ENCODE measurements around the gene UNC45A. TPM values are rescaled to one million over a fixed set of nuclear protein-coding genes. Genes with fewer than 3 reads are reported as not detected.
"Not testable (repeated sequence)": the region's sequence is repeated elsewhere in the genome, so short reads cannot be mapped to it uniquely, and the experiment has no call there.

The UNC45A gene
- total RNA-seq, 1 donor from 2014 or later, result 74.1 TPM

GRCh38 chr15:90907838-90908507 is 27.1 kb upstream of the UNC45A start:
- Mint-ChIP-seq H3K27ac (no peak overlapping the region), H3K9me3 (no peaks in the 10 kb centered on the region), H3K4me3 (ENCODE audit: low read depth) (no peak overlapping the region), H3K36me3 (ENCODE audit: low read depth) (peaks cover 79% of the 10 kb centered on the region), H3K4me1 (ENCODE audit: low read depth) (peaks cover 13% of the 10 kb centered on the region), H3K27me3 (ENCODE audit: low read depth) (no peaks in the 10 kb centered on the region)
- DNase-seq (ENCODE audit: low spot score), result no peak
- intact Hi-C loops (cut with micrococcal nuclease), result no loop called here

DNA sequence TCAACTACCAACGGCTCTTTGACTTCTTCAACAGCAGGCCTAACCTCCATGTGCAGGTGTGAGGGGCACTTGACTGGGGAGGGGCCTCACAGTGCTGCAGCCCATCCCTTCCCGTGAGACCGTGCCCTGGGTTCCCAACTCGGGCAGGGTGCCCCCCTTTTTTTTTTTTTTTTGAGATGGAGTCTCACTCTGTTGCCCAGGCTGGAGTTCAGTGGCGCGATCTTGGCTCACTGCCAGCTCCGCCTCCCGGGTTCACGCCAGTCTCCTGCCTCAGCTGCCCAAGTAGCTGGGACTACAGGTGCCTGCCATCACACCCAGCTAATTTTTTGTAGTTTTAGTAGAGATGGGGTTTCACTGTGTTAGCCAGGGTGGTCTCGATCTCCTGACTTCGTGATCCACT is 25.6 kb upstream of the UNC45A start:
- H3K4me1 Mint-ChIP-seq (ENCODE audit: low read depth); intact Hi-C loops (cut with micrococcal nuclease); H3K4me3 Mint-ChIP-seq (ENCODE audit: low read depth); H3K27ac Mint-ChIP-seq; DNase-seq (ENCODE audit: low spot score); H3K9me3 Mint-ChIP-seq; H3K27me3 Mint-ChIP-seq (ENCODE audit: low read depth): not testable (repeated sequence)
- peaks cover 85% of the 10 kb centered on the region for H3K36me3 Mint-ChIP-seq (ENCODE audit: low read depth)

- Mint-ChIP-seq H3K27me3 (ENCODE audit: low read depth) (no peaks in the 10 kb centered on the region), H3K4me1 (ENCODE audit: low read depth) (peaks cover 4% of the 10 kb centered on the region), H3K36me3 (ENCODE audit: low read depth) (peaks cover 85% of the 10 kb centered on the region), H3K4me3 (ENCODE audit: low read depth) (no peak overlapping the region), H3K9me3 (no peaks in the 10 kb centered on the region), H3K27ac (no peak overlapping the region)
- intact Hi-C loops (cut with micrococcal nuclease), result no loop called here
- DNase-seq (ENCODE audit: low spot score), result no peak
Observed at GRCh38 chr15:90909976-90910375, 25.1 kb upstream of the UNC45A start.

GRCh38 chr15:90910441-90911301 is 24.4 kb upstream of the UNC45A start:
- H3K4me3 Mint-ChIP-seq (ENCODE audit: low read depth), result no peak overlapping the region
- intact Hi-C loops (cut with micrococcal nuclease), result no loop called here
- H3K9me3 Mint-ChIP-seq, result no peaks in the 10 kb centered on the region
- H3K4me1 Mint-ChIP-seq (ENCODE audit: low read depth), result no peaks in the 10 kb centered on the region
- no peak for DNase-seq (ENCODE audit: low spot score)
- H3K27me3 Mint-ChIP-seq (ENCODE audit: low read depth), result no peaks in the 10 kb centered on the region
- no peak overlapping the region for H3K27ac Mint-ChIP-seq
- H3K36me3 Mint-ChIP-seq (ENCODE audit: low read depth), result peaks cover 84% of the 10 kb centered on the region

GRCh38 chr15:90911302-90911623 is 23.8 kb upstream of the UNC45A start:
- no peaks in the 10 kb centered on the region for H3K4me1 Mint-ChIP-seq (ENCODE audit: low read depth)
- intact Hi-C loops (cut with micrococcal nuclease), result no loop called here
- H3K27me3 Mint-ChIP-seq (ENCODE audit: low read depth), result no peaks in the 10 kb centered on the region
- DNase-seq (ENCODE audit: low spot score), result no peak
- peaks cover 84% of the 10 kb centered on the region for H3K36me3 Mint-ChIP-seq (ENCODE audit: low read depth)
- no peak overlapping the region for H3K4me3 Mint-ChIP-seq (ENCODE audit: low read depth)
- H3K27ac Mint-ChIP-seq, result no peak overlapping the region
- H3K9me3 Mint-ChIP-seq, result no peaks in the 10 kb centered on the region

GRCh38 chr15:90911906-90912769 is 22.9 kb upstream of the UNC45A start:
- DNase-seq (ENCODE audit: low spot score), result no peak
- no peaks in the 10 kb centered on the region for H3K9me3 Mint-ChIP-seq
- H3K36me3 Mint-ChIP-seq (ENCODE audit: low read depth), result peaks cover 85% of the 10 kb centered on the region
- no peaks in the 10 kb centered on the region for H3K27me3 Mint-ChIP-seq (ENCODE audit: low read depth)
- no peak overlapping the region for H3K27ac Mint-ChIP-seq
- H3K4me3 Mint-ChIP-seq (ENCODE audit: low read depth), result no peak overlapping the region
- no peaks in the 10 kb centered on the region for H3K4me1 Mint-ChIP-seq (ENCODE audit: low read depth)
- intact Hi-C loops (cut with micrococcal nuclease), result no loop called here

GRCh38 chr15:90912770-90913075 is 22.4 kb upstream of the UNC45A start:
- no peaks in the 10 kb centered on the region for H3K27me3 Mint-ChIP-seq (ENCODE audit: low read depth)
- H3K4me1 Mint-ChIP-seq (ENCODE audit: low read depth), result no peaks in the 10 kb centered on the region
- intact Hi-C loops (cut with micrococcal nuclease), result no loop called here
- no peak for DNase-seq (ENCODE audit: low spot score)
- no peaks in the 10 kb centered on the region for H3K9me3 Mint-ChIP-seq
- H3K4me3 Mint-ChIP-seq (ENCODE audit: low read depth), result no peak overlapping the region
- peaks cover 85% of the 10 kb centered on the region for H3K36me3 Mint-ChIP-seq (ENCODE audit: low read depth)
- H3K27ac Mint-ChIP-seq, result no peak overlapping the region

DNA sequence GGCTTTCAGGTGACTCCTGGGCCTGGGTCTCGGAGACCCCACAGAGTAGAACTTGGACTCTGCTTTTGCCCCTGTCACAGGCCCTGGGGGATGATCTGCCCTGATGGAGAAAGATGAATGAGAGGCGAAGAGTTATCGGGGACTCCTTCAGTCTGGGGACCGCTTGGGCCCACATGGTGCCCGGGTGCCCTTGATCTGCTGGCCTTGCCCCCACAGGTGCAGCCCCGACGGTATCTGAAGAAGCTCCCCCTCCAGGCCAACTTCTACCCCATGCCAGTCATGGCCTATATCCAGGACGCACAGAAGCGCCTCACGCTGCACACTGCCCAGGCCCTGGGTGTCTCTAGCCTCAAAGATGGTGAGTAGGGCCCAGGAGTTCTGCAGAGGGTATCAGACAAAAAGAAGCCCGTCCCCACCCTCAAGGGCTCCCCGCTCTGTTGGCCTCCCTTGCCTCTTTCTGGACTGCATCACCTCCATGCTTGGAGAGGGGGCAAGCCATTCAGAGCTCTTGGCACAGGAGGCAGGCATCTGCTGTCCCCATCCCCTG is 21.6 kb upstream of the UNC45A start:
- H3K36me3 Mint-ChIP-seq (ENCODE audit: low read depth), result peaks cover 87% of the 10 kb centered on the region
- intact Hi-C loops (cut with micrococcal nuclease), result no loop called here
- H3K9me3 Mint-ChIP-seq, result no peaks in the 10 kb centered on the region
- no peak overlapping the region for H3K4me3 Mint-ChIP-seq (ENCODE audit: low read depth)
- no peaks in the 10 kb centered on the region for H3K4me1 Mint-ChIP-seq (ENCODE audit: low read depth)
- H3K27me3 Mint-ChIP-seq (ENCODE audit: low read depth), result no peaks in the 10 kb centered on the region
- no peak overlapping the region for H3K27ac Mint-ChIP-seq
- no peak for DNase-seq (ENCODE audit: low spot score)

DNA sequence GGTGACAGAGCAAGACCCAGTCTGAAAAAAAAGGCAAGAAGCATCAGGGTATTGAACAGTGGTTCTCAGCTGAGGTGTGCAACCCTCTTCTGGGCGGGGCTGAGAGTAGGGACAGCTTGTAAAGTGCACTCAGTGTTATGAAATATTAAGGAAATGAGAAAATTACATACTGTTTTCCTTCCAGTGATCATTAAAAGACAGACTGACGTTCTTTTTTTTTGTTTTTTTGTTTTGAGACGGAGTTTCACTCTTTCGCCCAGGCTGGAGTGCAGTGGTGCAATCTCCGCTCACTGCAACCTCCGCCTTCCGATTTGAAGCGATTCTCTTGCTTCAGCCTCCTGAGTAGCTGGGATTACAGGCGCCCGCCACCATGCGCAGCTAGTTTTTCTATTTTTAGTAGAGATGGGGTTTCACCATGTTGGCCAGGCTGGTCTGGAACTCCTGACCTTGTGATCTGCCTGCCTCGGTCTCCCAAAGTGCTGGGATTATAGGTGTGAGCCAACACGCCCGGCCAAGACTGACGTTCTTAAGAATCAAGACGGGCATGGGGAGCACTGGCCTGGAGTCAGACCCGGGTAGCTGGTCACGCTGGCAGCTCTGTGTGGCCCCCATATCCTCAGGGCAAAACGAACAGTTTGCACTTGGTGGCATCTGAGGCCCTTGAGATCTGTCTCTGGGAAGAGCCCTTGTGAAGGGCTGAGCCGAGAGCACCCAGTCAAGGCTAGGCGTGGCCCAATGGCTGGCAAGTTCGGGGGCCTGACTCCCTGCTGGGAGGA is 20.6 kb upstream of the UNC45A start:
- DNase-seq (ENCODE audit: low spot score), result no peak
- Mint-ChIP-seq H3K4me3 (ENCODE audit: low read depth) (no peak overlapping the region), H3K9me3 (no peaks in the 10 kb centered on the region), H3K27me3 (ENCODE audit: low read depth) (no peaks in the 10 kb centered on the region), H3K4me1 (ENCODE audit: low read depth) (no peaks in the 10 kb centered on the region), H3K27ac (no peak overlapping the region), H3K36me3 (ENCODE audit: low read depth) (peaks cover 86% of the 10 kb centered on the region)
- intact Hi-C loops (cut with micrococcal nuclease), result no loop called here

DNA sequence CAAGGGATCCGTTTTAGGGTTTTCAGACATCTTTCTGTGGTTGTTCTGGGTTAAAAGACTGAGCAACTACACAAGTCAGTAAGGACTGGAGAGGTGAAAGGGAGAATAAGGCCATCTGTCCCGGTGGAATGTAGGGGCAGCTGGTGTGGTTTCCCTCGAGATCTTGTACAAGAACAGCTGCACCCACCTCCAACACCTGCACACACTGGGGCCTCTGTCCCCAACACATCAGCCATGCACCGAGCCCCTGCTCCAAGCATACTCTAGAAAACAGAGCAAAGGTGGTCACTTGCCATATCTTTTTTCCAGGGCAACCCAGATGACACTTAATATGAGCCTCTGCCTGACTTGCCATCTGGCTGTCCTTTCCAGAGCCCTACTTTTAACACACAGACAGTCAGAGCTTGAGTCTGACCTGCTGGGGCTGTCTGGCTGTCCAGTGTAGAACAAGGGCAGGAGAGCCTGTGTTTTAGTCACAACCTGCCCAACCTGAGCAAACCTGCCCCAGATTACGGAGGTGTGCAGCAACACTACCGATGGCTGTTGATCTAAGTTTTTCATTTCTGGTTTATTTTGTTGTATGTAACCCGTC is 19.8 kb upstream of the UNC45A start:
- intact Hi-C loops (cut with micrococcal nuclease), result no loop called here
- Mint-ChIP-seq H3K9me3 (no peaks in the 10 kb centered on the region), H3K4me1 (ENCODE audit: low read depth) (no peaks in the 10 kb centered on the region), H3K4me3 (ENCODE audit: low read depth) (no peak overlapping the region), H3K36me3 (ENCODE audit: low read depth) (peaks cover 90% of the 10 kb centered on the region), H3K27ac (no peak overlapping the region), H3K27me3 (ENCODE audit: low read depth) (no peaks in the 10 kb centered on the region)
- no peak for DNase-seq (ENCODE audit: low spot score)

GRCh38 chr15:90915808-90916440 is 19.2 kb upstream of the UNC45A start:
- no peaks in the 10 kb centered on the region for H3K9me3 Mint-ChIP-seq
- H3K36me3 Mint-ChIP-seq (ENCODE audit: low read depth), result peaks cover 92% of the 10 kb centered on the region
- intact Hi-C loops (cut with micrococcal nuclease), result no loop called here
- no peak for DNase-seq (ENCODE audit: low spot score)
- H3K4me1 Mint-ChIP-seq (ENCODE audit: low read depth), result peaks cover 1% of the 10 kb centered on the region
- H3K27ac Mint-ChIP-seq, result no peak overlapping the region
- no peak overlapping the region for H3K4me3 Mint-ChIP-seq (ENCODE audit: low read depth)
- H3K27me3 Mint-ChIP-seq (ENCODE audit: low read depth), result no peaks in the 10 kb centered on the region

GRCh38 chr15:90916461-90916860 is 18.6 kb upstream of the UNC45A start:
- DNase-seq (ENCODE audit: low spot score), result no peak
- Mint-ChIP-seq H3K27me3 (ENCODE audit: low read depth) (no peaks in the 10 kb centered on the region), H3K9me3 (no peaks in the 10 kb centered on the region), H3K27ac (no peak overlapping the region), H3K36me3 (ENCODE audit: low read depth) (peaks cover 91% of the 10 kb centered on the region), H3K4me1 (ENCODE audit: low read depth) (peaks cover 1% of the 10 kb centered on the region), H3K4me3 (ENCODE audit: low read depth) (no peak overlapping the region)
- intact Hi-C loops (cut with micrococcal nuclease), result no loop called here
